SH-SY5Y (cell line): ENCODE results near the gene GRIN2A.

Source experiments
- GATA2 ChIP-seq: IDR thresholded peaks from 2 replicates; pipeline ENCODE4 v1.6.1; 2011; ENCODE audit warnings: mild to moderate bottlenecking, low read depth, low read length
- GATA3 ChIP-seq: IDR thresholded peaks from 2 replicates; pipeline ENCODE4 v1.6.1; 2011; ENCODE audit warnings: low read depth, mild to moderate bottlenecking, low read length, moderate library complexity

GRIN2A gene

GRCh38 chr16:9934723-9935508 lies 247.3 kb downstream of the GRIN2A start:
- no peak for TF ChIP-seq GATA2

- TF ChIP-seq GATA2 (no peak), GATA3 (no peak)
Observed at GRCh38 chr16:9932919-9933653, 249.1 kb downstream of the GRIN2A start.

- TF ChIP-seq GATA2, result no peak
- no peak for TF ChIP-seq GATA3
Observed at GRCh38 chr16:9932000-9932399, 250.2 kb downstream of the GRIN2A start.

DNA sequence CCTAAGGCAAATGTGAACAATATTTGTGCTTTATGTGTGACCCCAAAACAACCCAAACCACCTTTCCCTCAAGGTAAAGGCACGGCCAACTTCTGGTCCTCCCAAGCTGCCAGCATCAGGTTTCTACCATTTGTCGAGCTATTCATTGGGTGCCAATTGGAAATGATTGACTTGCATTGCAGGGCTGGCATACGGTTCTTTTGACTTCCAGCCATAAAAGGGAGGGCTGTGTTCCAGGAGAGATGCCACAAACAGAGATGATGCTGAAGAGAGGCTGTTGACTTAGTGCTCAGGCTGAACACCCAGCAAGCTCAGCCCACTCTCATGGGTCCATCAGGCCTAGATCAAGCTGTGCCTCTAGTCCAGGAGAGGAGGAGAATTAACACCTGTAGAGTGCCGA lies 252.4 kb downstream of the GRIN2A start:
- TF ChIP-seq GATA3, result no peak
- no peak for TF ChIP-seq GATA2

GRCh38 chr16:9929313-9929712 lies 252.9 kb downstream of the GRIN2A start:
- no peak for TF ChIP-seq GATA2
- no peak for TF ChIP-seq GATA3

DNA sequence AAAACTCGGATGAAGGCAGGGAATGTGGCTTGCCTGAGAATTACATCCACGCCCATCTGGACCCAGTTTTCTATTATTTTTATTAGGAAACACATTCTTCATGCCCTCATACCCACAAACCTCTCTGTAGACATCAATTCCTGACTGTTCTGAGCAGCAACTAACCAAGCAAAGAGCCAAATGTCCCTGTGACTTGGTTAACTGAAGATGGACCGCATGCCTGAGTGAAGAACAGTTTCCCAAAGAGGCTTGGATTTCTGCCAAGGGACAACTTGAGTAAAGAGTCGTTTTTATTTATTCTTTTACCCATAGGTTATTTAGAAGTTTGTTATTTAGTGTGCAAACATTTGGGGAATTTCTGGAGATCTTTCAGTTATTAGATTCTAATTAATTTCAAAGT lies 259.8 kb downstream of the GRIN2A start:
- TF ChIP-seq GATA2 (no peak), GATA3 (no peak)

DNA sequence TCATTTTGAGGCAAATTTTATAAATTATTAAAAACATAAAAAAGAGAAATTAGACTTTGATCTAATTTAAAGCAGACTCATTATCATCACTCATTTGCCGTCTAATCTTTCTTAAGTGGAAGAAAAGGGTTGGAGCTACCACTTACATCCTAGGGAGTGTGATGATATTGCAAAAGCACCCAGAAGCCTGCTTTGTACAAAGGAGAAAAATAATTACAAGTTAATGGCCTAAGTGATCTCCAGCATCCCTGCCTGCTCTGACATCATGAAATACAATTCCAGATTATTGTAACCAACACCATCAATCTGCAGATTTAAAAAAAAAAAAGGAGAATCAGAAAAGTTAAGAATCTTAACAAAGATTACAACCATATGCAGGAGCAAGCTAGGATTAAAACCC lies 260.2 kb downstream of the GRIN2A start:
- TF ChIP-seq GATA2 (no peak), GATA3 (no peak)

DNA sequence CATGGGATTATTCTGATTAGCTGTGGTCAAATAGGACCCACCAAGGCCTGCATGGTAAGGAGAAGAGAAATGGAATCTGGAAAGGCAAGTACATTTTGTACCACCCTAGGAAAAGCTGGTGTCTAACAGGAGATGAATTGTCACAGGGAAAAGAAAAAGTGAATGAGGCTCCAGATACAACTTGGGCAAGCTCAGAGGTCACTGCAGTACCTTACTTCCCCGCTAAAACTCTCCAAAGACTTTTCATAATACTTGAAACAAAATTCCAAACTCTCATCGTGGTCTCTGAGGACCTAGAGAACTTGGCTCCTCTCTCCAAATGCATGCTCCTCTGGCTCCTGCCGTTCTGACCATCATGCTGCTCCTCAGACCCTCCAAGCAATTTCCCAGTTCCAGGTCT lies 262.8 kb downstream of the GRIN2A start:
- TF ChIP-seq GATA3, result no peak
- no peak for TF ChIP-seq GATA2

- TF ChIP-seq GATA3, result no peak
Observed at GRCh38 chr16:9917691-9918090, 264.5 kb downstream of the GRIN2A start.

DNA sequence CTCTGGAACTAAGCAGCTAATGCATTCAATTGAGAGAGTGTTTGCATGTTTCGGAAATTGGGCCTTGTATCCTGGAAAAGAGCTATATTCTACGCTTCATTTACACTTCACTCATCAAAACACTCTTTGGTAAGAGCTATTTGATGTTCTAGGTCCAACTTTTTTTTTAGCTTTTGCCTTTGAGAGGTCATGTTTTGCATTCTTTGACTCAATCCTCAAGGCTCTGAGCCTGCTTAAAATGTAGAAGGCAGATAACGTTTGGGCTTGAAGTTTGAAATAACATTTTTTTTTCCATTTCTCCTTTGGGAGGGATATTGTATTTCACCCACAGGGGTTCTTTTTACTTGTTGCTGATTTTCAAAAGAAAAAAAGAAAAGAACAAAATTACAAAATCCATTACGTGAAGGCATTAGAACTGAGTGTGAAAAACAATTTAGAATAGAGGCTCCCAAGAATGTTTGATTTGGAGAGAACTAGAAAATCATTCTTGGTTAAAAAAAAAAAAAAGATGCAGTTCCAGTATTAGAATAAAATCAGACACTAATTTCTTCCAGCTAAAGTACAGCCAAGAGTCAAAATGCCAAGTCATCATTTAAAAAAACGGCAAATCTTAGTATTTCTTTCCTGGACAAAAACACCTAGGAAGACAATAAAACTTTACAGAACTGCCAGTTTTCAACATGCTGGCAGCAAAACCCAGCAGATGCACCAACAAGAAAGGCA lies 268.5 kb downstream of the GRIN2A start:
- TF ChIP-seq GATA3 (no peak), GATA2 (no peak)

DNA sequence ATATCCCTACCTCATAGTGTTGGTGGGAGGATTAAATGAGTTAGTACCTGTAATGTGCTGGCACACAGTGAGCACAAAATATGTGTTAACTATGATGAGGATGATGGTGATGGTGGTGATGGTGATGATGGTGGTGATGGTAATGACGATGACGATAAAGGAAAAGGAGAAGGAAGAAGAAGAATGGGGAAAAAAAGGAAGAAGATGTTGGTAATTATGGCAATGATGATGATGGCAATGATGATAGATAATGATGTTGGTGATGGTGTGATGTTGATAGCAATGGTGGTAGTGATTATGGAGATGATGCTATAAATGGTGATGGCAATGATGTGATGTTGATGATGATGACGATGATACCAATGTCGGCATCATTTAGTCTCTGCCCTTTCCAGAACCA lies 270.2 kb downstream of the GRIN2A start:
- TF ChIP-seq GATA2 (no peak), GATA3 (no peak)

- TF ChIP-seq GATA3 (no peak), GATA2 (no peak)
Observed at GRCh38 chr16:9911231-9911630, 271.0 kb downstream of the GRIN2A start.

GRCh38 chr16:9909072-9909825 lies 273.0 kb downstream of the GRIN2A start:
- TF ChIP-seq GATA3 (no peak), GATA2 (no peak)

GRCh38 chr16:9908613-9909012 lies 273.6 kb downstream of the GRIN2A start:
- TF ChIP-seq GATA3 (no peak), GATA2 (no peak)
